ENCODE measurements around the gene IQSEC1.

Gene IQSEC1

DNA sequence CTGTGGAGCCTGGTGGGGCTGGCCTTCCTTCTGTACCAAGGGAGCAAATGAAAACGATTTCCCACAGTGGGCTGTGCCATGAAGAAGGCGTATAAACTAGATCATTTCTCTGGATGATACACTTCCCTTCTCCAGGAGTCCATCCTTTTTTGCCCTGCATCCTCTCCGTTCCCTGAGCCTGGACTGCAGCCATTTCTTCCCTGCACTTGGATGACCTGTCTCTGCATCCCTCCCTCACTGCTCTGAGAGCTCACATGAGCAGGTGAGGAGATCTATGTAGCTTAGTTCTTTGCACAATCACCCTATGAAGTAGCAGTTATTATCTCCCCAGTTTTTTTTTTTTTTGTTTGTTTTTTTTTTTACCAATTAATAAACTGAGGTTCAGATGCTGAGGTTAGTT lies 46.7 kb downstream of the IQSEC1 start:
- no peak overlapping the region for H3K27ac ChIP-seq
- DNase-seq (ENCODE audit: low spot score), result no peak
- CTCF ChIA-PET, result no interaction called here
- TF ChIP-seq, protein P1, sequence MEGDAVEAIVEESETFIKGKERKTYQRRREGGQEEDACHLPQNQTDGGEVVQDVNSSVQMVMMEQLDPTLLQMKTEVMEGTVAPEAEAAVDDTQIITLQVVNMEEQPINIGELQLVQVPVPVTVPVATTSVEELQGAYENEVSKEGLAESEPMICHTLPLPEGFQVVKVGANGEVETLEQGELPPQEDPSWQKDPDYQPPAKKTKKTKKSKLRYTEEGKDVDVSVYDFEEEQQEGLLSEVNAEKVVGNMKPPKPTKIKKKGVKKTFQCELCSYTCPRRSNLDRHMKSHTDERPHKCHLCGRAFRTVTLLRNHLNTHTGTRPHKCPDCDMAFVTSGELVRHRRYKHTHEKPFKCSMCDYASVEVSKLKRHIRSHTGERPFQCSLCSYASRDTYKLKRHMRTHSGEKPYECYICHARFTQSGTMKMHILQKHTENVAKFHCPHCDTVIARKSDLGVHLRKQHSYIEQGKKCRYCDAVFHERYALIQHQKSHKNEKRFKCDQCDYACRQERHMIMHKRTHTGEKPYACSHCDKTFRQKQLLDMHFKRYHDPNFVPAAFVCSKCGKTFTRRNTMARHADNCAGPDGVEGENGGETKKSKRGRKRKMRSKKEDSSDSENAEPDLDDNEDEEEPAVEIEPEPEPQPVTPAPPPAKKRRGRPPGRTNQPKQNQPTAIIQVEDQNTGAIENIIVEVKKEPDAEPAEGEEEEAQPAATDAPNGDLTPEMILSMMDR (conservative IDR thresholded peaks at IDR 0.05; ENCODE audit: low read depth), result no peak
- POLR2A ChIA-PET (ENCODE audit: low non-redundant PET), result interaction anchor here (0.7 kb wide), 1 partner anchor 27 kb away, joined by 3 read pairs; no protein-coding TSS in a partner anchor

- ChIA-PET POLR2A (ENCODE audit: low non-redundant PET) (interaction anchor here (0.7 kb wide), 1 partner anchor 28 kb away, joined by 3 read pairs; no protein-coding TSS in a partner anchor), CTCF (no interaction called here)
- DNase-seq (ENCODE audit: low spot score), result no peak
Measured at GRCh38 chr3:13025778-13026518, 47.3 kb downstream of the IQSEC1 start.

GRCh38 chr3:13025090-13025489 lies 48.1 kb downstream of the IQSEC1 start:
- POLR2A ChIA-PET (ENCODE audit: low non-redundant PET), result no interaction called here
- DNase-seq (ENCODE audit: low spot score), result peak; percentile 39
- TF ChIP-seq, protein P1 (conservative IDR thresholded peaks at IDR 0.05; ENCODE audit: low read depth), result no peak
- H3K27ac ChIP-seq, result no peak overlapping the region
- CTCF ChIA-PET, result no interaction called here

More at GRCh38 chr3:13025778-13026518, 47.3 kb downstream of the IQSEC1 start:
- TF ChIP-seq, protein P1 (conservative IDR thresholded peaks at IDR 0.05; ENCODE audit: low read depth), result no peak
- H3K27ac ChIP-seq, result no peak overlapping the region

GRCh38 chr3:13024765-13025065 lies 48.5 kb downstream of the IQSEC1 start:
- TF ChIP-seq, protein P1 (conservative IDR thresholded peaks at IDR 0.05; ENCODE audit: low read depth), result no peak
- H3K27ac ChIP-seq, result no peak overlapping the region
- CTCF ChIA-PET, result no interaction called here
- no peak for DNase-seq (ENCODE audit: low spot score)
- POLR2A ChIA-PET (ENCODE audit: low non-redundant PET), result no interaction called here

GRCh38 chr3:13023971-13024764 lies 49.1 kb downstream of the IQSEC1 start:
- POLR2A ChIA-PET (ENCODE audit: low non-redundant PET), result no interaction called here
- no peak overlapping the region for H3K27ac ChIP-seq
- TF ChIP-seq, protein P1 (conservative IDR thresholded peaks at IDR 0.05; ENCODE audit: low read depth), result no peak
- DNase-seq (ENCODE audit: low spot score), result no peak
- CTCF ChIA-PET, result no interaction called here

DNA sequence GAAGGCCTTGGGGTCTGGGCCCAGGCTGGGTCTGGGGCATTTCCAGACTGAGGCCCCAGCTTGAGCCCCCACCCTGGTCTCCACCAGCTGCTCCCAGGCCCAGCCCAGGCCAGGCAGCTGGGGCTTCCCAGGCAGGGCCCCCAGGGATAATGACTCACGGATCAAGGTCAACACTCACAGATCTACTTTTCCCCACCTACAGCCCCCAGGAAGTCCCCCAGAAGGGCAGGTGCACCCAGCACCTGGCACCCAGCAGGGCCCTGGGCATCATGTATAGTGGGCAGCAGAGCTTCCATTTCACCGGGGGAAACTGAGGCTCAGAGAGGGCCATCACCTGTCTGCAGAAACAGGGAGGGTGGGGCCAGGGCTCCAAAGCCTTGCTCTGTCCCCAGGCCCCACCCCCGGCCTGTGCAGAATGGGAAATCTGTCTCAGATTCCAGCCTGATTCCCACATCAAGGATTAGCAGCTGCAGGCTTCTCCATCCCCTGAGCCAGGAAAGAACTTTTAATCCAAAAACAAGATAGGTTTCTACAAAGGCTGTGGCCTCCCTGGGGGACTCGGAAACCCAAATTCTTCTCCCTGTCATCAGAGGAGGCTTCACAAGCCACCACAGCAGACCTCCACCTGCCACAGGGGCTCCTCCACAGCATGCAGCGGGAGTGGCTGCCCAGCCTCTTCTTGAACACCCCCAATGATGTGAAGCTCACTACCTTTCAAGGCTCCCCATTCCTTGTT lies 49.8 kb downstream of the IQSEC1 start:
- TF ChIP-seq, protein P1 (conservative IDR thresholded peaks at IDR 0.05; ENCODE audit: low read depth), result no peak
- H3K27ac ChIP-seq, result no peak overlapping the region
- ChIA-PET POLR2A (ENCODE audit: low non-redundant PET) (no interaction called here), CTCF (interaction anchor here (0.6 to 0.9 kb wide), 2 partner anchors 28 to 181 kb away, joined by 3 read pairs; no protein-coding TSS in a partner anchor)
- DNase-seq (ENCODE audit: low spot score), result no peak
